NCI-H774 (cell line): ENCODE measurements around the gene ZNF451.
A peak's percentile ranks its signal among the peaks of the same experiment; 100 is the strongest.
"Not testable (repeated sequence)": the region's sequence is repeated elsewhere in the genome, so short reads cannot be mapped to it uniquely, and the experiment has no call there.

Experiments used
- DNase-seq: peaks from one replicate; lab custom pipeline; 2025; lab: John Stamatoyannopoulos, UW

The ZNF451 gene, protein sequence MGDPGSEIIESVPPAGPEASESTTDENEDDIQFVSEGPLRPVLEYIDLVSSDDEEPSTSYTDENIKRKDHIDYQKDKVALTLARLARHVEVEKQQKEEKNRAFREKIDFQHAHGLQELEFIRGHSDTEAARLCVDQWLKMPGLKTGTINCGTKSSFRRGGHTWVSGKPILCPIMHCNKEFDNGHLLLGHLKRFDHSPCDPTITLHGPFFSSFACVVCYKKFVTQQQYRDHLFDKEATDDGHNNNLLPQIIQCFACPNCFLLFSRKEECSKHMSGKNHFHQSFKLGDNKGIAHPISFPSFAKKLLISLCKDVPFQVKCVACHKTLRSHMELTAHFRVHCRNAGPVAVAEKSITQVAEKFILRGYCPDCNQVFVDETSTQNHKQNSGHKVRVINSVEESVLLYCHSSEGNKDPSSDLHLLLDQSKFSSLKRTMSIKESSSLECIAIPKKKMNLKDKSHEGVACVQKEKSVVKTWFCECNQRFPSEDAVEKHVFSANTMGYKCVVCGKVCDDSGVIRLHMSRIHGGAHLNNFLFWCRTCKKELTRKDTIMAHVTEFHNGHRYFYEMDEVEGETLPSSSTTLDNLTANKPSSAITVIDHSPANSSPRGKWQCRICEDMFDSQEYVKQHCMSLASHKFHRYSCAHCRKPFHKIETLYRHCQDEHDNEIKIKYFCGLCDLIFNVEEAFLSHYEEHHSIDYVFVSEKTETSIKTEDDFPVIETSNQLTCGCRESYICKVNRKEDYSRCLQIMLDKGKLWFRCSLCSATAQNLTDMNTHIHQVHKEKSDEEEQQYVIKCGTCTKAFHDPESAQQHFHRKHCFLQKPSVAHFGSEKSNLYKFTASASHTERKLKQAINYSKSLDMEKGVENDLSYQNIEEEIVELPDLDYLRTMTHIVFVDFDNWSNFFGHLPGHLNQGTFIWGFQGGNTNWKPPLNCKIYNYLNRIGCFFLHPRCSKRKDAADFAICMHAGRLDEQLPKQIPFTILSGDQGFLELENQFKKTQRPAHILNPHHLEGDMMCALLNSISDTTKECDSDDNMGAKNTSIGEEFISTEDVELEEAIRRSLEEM

DNA sequence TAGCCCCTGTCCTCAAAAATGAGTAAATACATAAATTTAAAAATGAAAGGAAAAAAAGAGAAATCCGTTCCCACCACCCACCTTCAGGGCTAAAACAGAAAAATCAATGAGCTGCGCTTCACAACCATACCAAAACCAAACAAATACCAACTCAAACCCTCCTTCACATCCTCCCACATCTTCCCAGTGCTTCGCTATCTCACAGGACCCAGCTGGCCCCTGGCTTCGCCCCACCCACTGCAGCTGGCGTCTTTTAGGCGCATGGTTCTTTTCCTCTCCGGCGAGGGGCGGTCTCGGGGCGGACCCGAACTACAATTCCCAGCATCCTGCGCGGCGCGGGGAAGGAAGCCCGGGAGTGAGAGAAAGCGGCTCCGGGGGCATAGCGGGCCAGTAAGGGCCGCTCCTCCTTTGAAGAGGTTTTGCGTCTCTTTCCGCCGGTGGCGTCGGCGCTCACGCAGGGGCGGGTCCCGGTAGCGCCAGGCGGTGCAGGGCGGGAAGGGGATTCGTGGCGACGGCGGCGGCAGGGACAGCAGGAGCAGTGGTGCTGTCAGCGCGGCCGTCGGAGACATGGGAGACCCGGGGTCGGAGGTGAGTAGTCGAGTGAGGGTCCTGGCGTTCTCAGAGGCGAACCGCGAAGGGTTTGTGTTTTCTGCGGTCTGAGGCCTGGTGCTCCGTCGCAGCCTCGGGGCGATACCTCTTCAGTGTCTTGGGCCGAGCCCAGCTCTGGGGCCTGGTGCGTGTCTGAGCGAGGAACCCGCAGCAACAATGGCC lies at the start of gene ZNF451:
TSS of gene ZNF451 (plus strand) at position 502 of the 771 bp plus-strand sequence. CDS start at position 568, 66 bp downstream.
- DNase-seq: peak; percentile 96

DNA sequence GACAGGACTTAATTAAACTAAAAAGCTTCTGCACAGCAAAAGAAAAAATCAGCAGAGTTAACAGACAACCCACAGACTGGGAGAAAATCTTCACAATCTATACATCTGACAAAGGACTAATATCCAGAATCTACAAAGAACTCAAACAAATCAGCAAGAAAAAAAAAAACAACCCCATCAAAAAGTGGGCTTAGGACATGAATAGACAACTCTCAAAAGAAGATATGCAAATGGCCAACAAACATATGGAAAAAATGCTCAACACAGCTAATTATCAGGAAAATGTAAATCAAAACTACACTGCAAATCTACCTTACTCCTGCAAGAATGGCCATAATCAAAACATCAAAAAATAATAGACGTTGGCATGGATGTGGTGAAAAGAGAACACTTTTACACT lies 45.9 kb upstream of the ZNF451 start:
- not testable (repeated sequence) for DNase-seq

DNA sequence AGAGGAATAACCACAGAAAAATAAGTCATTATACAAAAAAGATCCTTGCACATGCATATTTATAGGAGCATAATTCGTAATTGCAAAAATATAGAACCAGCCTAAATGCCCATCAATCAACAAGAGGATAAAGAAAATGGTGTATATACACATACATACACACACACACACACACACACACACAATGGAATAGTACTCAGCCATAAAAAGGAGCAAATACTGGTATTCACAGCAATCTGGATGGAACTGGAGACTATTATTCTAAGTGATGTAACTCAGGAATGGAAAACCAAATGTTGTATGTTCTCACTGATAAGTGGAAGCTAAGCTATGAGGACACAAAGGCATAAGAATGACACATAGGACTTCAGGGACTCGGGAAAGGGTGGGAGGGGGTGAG lies 45.4 kb upstream of the ZNF451 start:
- no peak for DNase-seq

DNA sequence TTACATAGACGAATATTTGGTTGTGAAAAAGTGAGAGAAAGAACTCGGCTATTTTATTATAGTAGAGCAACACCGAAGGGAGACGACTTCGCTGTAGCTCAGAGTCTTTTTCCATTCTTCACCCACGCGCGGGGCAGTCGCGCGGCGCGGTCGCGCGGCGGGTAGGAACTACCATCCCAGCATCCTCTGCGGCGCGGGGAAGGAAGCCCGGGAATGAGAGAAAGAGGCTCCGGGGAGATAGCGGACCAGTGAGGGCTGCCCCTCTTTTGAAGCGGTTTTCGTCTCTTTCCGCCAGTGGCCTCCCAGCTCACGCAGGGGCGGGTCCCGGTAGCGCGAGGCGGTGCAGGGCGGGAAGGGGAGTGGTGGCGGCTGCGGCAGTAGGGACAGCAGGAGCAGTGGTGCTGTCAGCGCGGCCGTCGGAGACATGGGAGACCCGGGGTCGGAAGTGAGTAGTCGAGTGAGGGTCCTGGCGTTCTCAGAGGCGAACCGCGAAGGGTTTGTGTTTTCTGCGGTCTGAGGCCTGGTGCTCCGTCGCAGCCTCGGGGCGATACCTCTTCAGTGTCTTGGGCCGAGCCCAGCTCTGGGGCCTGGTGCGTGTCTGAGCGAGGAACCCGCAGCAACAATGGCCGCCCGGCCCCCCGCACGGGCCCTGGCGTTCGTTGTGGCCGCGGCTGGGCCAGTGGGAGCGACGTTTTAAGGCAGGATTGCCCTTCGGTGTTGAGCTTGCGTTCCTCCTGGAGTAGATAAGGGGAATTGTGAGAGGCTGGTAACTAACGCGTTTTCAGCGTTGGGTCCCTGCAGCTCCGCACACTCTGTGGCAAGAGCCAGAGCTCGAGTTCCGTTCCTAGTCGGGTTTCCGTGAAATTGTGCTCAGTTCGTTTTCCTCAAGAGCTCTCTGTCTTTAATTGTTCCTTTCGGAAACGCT lies 43.4 kb upstream of the ZNF451 start, which contains the start of gene KIAA1586:
TSS of gene KIAA1586 (plus strand) at position 362 of the 925 bp plus-strand sequence. CDS start at position 425, 63 bp downstream.
- DNase-seq: peak; percentile 90

DNA sequence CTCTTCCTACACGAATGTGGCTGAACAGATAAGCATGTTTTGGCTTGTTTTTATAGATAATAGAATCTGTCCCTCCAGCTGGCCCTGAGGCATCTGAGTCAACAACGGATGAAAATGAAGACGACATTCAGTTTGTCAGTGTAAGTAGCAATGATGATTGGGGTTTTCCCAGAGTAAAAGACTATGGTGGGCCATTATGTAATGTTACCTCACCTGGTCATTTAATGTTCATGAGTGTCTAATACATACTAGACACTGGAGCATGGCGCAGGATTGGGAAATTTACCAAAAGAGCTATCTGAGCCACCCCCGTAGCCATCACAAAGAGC lies 42.8 kb upstream of the ZNF451 start:
- DNase-seq: not testable (repeated sequence)

DNA sequence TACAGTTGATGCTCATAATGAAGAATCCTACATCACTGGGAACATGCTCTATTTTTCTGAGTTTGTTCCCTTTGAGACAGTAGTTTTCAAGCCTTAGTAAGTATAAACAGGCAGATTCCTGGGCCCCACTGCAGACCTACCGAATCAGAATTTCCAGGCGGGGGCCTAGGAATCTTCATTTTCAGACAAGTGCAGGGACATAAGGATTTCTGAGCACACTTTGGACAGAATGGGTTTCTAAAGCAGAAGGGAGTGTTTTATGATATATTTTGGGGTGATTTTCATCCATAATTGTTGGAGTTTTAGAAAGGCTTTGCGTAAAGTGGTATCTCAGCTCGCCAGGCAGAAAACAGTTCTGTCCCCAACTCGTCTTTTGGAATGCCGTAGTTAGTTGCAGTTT lies 42.1 kb upstream of the ZNF451 start:
- not testable (repeated sequence) for DNase-seq

DNA sequence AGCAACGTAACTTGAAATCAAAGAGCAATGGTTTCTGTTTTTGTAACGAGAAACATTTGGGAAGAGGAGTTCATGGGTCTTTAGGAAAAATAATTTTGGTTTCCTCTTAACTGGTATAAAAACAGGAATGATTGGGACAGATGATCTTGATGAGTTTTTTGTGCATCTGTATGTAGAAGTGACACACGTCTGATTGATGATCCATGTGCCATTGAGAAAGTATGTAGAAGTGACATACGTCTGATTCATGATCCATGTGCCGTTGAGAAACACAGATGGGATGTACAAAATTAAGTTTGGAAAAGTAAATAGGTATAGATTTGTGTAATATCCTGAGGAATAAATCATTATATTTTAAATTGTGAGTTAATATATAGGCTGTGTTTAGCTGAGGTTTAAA lies 41.4 kb upstream of the ZNF451 start:
- DNase-seq: no peak

DNA sequence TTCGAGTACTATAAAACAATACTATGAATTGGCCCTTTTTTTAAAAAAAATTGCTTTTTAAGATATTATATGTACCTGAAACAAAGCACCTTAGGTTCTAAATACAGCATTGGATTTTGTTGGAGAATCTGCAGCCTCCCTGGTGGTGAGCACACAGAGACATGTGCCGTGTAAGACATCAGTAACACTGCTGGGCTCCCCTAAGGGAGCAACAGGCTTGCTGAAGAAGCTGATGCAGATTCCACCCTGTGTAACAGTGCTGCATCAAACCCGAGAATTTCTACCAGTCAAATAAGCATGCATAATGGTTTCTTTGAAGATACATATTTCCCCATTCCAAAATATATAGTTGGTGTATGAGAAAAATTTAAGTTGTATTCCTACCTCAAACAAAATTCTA lies 26.1 kb upstream of the ZNF451 start:
- no peak for DNase-seq

DNA sequence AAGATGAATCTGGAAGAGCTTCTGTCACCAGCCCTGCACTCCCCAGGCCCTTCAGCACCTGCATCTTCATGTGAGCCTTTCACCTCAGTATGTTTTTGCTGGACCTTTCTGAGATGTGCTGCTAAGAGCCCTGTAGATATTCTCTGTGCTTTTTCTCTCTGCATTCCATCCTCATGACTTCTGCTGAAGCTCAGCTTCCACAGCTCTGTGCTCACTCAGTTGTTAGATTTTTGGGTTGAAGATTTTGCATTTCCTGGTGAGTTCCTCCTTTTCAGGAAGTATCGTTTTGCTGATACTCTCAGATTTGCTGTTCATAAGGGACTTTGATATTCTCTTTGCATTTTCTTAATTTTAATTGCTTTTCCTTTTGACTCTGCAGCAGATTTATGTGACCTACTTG lies 25.2 kb upstream of the ZNF451 start:
- no peak for DNase-seq

DNA sequence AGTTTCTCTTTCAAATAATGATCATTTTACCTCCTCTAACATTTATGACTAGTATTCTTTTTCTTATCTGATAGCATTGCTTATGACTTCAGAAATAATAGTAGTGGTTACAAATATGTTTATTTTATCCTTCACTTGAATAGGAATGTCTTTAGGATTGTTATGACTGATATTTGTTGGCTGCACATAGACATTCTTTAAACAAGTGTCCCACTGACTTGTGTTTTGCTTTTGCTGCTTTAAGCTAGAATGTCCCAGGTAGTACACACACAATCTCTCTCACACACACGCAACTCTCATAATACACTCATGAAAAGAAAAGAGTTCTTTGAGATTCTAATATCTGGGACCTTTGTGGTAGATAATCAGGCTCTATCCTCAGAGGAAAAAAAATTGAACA lies 21.9 kb upstream of the ZNF451 start:
- DNase-seq: no peak

DNA sequence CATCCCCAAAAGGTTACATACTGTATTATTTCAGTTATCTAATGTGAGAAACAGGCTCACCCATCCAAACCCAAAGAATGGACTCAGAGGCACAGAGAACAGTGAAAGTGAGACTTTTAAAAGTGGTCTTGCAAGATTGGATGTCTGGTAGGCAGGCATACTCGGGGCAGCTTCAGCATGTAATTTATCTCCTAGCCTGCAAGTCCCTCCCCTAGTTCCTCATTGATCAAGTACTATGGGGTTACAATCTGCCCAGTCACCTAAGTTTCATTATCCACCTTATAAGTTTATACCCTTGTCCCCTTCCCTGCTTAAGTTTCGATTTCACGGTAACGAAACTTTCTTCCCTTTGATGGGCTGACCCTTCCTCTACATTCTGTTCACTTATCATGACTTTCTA lies 20.8 kb upstream of the ZNF451 start:
- DNase-seq: no peak

DNA sequence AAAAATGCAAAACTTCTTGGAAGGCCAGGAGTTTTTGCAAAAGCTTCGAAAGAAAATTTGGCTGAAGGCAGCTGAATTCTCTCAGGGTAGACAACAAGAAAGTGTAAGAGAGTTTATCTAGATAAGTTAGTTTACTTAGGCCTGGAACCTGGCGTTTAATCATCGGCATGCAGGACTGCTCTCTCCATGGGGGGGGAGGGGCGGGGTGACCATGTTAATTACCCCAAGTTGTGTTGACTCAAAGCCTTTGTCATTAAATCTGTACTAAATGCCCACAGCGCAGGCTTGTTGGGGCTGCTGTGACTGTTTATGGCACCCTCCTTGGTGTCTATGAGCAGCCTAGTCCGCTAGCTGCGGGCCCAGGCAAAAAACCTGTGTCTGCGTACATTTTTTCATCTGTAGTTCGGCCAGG lies 20.1 kb upstream of the ZNF451 start:
- no peak for DNase-seq

DNA sequence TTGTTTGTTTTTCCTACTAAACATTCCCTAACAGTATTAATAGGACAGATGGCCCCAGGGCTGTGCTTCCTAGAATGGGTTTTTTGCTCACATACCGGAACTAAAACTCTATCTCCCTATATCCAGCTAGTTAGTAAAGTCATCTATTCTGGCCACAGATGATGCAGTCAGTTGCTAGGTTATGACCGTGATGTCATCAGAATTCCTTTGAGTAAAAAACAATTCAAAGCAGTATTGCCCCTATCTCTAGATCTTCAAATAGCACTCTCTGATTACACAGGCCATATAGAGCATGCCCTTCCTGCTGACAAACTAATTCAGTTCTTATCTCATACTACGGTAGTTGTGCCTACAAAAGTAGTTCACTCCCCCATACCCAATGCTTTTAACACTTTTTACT lies 17.9 kb upstream of the ZNF451 start:
- DNase-seq: no peak

DNA sequence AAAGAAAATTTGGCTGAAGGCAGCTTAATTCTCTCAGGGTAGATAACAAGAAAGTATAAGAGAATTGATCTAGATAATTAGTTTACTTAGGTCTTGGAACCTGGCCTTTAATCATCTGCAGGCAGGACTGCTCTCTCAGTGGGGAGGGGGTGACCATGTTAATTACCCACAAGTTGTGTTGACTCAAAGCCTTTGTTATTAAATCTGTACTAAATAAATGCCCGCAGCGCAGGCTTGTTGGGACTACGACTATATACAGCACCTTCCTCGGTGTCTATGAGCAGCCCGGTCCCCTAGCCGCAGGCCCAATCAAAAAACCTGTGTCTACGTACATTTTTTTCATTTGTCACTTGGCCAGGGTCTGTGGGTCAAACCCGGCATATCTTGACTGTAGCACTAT lies 15.6 kb upstream of the ZNF451 start:
- DNase-seq: no peak

DNA sequence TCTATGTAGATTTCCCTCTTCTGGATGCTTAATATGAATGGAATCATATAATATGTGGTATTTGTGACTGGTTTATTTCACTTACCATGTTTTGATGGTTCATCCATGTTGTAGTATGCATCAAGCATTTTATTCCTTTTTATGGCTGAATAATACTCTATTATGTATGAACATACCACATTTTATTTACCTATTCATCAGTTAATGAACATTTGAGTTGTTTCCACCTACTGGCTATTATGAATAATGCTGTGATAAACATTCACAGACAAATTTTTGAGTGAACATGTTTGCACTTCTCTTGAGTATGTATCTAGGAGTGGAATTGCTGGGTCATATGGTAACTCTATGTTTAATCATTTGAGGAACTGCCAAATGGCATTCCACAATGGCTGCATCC lies 14.9 kb upstream of the ZNF451 start:
- DNase-seq: no peak

DNA sequence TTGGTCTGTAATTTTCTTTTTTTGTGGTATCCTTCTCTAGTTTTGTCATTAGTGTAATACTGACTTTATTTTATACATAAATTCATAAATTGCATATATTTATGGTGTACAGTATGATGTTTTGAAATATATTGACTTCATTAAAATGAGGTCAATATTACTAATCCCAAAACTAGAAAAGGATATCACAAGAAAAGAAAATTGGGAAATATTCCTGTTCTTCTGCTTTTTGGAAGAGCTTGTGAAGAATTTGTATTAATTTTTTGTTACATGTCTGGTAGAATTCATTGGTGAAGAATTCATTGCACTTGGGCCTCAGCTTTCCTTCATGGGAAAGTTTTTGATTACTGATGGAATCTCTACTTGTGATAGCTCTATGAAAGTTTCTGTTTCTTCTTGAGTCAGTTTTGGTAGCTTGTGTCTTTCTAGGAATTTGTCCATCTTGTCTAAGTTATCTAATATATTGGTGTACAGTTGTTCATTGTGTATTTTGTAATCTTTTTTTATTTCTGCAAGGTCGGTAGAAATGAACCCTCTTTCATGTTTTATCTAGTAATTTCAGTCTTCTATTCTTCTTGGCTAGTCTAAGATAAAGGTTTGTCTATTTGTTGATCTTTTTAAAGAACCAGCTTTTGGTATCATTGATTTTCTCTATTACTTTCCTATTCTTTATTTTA lies 11.3 kb upstream of the ZNF451 start:
- DNase-seq: no peak

DNA sequence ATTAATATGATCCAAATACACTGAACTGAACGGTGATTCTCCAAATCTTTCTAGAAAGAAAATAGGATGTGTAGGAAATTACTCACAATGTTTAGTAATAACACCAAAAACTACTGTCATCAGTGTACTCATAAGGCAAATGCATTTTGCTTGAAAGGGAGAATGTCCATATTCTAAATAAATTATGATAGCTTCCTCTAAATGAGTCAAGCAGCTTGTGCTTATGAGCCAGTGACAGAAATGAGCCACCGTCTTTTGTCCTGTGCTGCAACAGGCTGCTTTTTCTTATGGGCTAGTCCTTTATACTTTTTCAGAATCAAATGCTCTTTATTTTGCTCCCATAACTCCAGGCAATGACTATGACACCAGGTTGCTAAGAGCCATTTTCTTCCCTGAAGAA lies 4.5 kb upstream of the ZNF451 start:
- DNase-seq: no peak

DNA sequence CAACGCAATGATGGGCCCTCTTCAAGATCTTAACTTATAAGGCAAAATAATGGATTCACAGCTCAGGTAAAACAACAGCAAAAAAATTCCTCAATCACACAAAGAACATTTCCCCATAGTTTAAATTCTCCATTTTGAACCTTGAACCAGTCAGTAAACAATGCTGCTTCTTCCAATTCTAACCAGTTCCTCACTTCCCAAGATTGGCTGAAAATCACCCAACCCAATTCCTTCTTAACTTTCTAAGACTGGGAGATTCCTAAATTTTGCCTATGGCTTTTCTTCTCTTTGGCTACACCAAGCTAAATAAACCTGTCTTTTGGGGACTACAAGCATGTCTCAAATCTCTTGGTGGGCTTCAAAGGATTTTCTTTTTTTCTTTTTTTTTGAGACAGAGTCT lies 3.1 kb upstream of the ZNF451 start:
- no peak for DNase-seq

DNA sequence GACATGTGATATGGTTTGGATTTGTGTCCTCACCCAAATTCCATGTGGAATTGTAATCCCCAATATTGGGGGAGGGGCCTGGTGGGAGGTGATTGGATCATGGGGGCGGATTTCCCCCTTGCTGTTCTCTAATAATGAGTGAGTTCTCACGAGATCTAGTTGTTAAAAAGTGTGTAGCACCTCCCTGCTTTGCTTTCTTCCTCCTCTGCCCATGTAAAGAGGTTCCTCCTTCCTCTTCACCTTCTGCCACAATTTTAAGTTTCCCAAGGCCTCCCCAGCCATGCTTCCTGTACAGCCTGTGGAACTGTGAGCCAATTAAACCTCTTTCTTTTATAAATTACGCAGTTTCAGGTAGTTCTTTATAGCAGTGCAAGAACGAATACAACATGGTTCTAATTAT lies 2.1 kb upstream of the ZNF451 start:
- DNase-seq: no peak

DNA sequence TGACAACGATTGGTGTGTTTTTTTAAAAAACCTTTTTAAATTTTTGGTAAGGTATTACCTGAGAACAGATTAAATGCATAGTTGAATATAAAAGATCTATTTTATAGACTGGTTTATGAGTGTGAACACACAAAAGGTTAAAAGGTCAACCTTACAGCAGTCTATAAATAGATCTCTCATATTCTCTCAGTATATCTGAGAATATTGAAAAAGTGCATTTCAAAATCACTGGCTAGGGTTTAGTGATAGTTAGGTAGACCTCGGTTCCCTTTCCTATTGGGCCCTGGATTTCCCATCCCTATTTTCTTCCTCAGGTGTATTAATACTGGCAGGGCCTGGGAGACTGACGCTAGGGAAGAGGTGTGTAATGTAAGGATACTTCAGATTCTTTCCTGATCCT lies 723 bp upstream of the ZNF451 start:
- no peak for DNase-seq
